Urothelium cell line (cell line): ENCODE data around the gene CTNNA3.

Source experiments
- DNase-seq: peaks from one replicate; pipeline ENCODE4 v3.0.0; 2011; ENCODE audit warnings: low spot score, mixed read lengths
- FAIRE-seq: peaks from 2 replicates; lab custom pipeline; 2011; peaks lifted over from hg19 to GRCh38; lab: Jason Lieb, UNC

Gene CTNNA3

DNA sequence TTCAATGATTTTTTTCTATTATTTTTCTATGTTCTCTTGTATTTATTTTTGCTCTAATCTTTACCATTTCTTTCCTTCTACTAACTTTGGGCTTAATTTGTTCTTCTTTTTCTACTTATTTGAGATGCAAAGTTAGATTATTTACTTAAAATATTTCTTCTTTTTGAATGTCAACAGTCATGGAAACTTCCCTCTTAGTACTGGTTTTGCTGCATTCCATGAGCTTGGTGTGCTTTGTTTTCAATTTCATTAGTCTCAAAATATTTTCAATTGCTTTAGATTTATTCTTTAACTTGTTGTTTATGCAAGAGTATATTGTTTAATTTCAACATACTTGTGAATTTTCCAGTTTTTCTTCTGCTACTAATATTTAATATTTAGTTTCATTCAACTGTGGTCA is 539.8 kb downstream of the CTNNA3 start:
- DNase-seq: no peak
- FAIRE-seq: no peak

DNA sequence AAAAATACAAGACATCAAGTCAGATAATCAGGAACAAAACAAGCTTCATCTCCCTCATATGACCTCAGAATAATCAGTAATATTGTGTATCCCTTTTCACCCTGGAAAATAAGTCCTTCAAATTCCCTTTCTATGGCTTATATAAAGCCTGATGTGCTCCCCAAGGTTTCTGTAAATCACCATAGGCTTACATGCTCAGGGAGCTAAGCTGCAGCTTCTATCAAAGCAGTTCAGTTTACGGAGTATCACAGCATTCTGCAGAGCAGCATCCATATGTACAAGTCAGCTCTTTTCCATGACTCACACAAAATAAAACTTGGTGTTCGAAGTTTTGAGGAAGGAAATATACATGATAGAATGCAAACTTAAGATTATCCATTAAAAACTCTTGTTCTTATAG is 544.5 kb downstream of the CTNNA3 start:
- DNase-seq: no peak
- no peak for FAIRE-seq

DNA sequence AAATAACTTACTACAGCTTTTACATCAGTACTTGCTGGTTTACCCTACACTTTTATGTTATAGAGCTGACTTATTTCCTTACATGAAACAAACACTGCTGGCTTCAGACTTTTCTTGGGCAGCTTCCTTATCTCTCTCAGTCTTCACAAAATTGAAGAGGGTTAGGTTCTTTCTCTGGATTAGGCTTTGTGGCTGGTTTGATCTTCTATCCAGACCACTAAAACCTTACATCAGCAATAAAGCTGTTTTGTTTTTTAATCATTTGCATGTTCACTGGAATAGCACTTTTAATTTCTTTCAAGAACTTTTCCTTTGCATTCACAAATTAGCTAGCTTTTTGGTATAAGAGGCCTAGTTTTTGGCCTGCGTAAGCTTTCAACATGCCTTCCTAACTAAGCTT is 551.5 kb downstream of the CTNNA3 start:
- no peak for FAIRE-seq

GRCh38 chr10:67141300-67141699 is 554.7 kb downstream of the CTNNA3 start:
- DNase-seq: no peak
- FAIRE-seq: no peak

More for the DNA sequence above, 551.5 kb downstream of the CTNNA3 start:
- DNase-seq: no peak

DNA sequence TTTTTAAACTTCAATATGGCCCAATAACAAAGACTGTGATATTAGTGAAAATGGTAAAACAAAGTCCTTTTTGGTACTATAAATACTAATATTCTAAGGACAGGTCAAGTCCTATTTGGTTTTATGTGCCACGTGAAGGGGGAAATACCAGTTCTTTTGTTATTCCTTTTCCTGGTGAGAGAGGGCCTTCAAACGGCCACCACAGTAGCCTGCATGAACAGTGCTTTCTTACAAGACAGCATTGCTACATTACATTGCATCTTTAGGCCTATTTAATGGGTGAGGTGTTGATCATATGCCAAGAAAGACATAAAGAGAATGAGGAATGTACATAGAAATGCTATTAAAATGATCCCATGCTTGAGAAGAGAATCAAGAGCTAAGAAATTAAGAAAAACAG is 555.4 kb downstream of the CTNNA3 start:
- DNase-seq (no peak), FAIRE-seq (no peak)

DNA sequence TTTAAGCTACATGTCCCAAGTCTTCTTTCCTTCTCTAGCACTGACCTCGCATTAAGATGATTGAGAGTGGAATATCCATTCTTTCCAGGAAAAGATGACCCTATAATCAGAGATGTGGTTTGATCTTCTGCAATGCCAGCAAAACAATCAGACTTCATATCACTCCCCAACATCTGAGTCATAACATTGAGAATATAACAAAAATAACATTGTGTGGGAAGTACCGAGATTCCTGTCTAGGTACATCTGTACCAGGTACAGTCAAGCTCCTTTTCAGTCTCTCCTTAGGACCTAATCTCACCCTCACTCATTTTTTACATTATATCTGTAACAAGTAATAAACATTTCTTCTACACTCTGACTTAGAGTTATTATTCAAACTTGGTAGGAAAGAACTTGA is 568.6 kb downstream of the CTNNA3 start:
- no peak for FAIRE-seq

GRCh38 chr10:67119651-67120050 is 576.3 kb downstream of the CTNNA3 start:
- no peak for FAIRE-seq
- DNase-seq: no peak

More for the DNA sequence above, 568.6 kb downstream of the CTNNA3 start:
- no peak for DNase-seq

DNA sequence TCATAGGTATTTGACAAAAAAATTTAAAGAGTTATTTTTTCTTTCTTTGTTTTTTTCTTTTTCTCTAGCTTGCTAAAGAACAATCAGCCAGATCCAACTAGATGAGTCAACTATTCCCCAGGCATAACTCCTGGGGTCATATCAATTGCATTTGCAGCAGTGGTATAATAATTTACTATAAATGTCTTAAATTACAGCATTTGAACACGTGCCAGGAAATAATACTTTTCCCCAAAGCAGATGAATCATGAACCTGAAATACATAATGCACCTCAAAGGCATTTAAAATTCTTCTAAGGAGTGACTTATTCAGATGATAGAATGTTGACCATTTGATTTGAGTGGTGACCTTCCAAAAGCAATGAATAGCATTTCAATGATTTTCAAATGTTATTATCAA is 580.0 kb downstream of the CTNNA3 start:
- FAIRE-seq (no peak), DNase-seq (peak; percentile 32)

- no peak for DNase-seq
- no peak for FAIRE-seq
Measured at GRCh38 chr10:67114945-67115344, 581.0 kb downstream of the CTNNA3 start.

DNA sequence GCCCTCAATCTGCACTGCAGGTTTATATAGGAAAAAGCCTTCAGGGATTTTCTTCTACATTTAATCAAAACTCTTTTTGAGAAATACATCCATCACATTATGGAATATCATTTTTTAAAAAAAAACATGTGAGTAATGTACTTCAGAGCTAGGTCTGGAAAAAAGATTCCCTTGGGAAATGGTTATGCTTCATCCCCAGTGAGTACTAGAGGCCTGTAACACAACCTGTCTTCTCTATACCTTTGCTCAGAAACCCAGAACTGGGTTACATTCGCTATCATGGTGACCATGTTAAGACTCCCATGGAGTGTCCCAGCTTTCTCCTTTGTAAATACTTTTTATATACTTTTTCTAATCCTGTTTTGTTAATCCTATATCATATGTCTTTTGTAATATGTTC is 583.2 kb downstream of the CTNNA3 start:
- no peak for DNase-seq
- no peak for FAIRE-seq

DNA sequence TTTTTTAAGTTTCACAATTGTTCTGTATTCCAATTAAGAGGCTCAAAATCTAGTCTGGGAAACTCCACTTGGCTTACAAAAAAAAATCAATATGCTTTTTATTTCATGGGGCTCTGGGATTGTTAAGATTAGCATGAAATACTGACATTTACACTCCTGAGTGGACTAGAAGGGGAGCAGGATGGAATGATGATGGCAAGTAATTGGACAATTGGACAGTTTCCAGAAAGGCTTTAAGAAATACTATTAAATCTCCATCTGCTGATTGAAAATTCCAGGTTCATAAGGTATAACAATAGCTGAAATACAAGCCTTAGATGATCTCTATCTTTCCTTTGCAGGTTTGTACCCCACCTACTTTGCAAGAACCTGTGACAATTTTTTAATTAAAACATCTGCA is 585.7 kb downstream of the CTNNA3 start:
- no peak for DNase-seq
- FAIRE-seq: no peak

GRCh38 chr10:67107670-67108069 is 588.3 kb downstream of the CTNNA3 start:
- no peak for FAIRE-seq

DNA sequence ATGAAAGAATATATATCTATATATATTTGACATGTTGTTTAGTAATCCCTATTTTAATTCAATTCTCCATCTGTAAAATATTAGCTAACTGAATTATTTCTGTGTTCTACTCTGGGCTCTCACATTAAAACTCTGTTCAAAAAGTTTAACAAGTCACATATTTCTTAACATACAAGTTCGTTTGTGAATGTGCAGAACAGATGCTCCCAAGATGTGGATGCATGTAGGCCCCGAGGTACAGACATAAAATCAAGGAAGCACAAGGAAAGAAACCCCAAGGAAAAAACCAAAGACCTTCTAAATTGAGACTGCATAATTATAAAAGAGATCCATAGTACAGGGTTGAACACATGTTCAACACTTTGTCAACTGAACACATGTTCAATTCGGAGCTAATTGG is 595.0 kb downstream of the CTNNA3 start:
- FAIRE-seq (no peak), DNase-seq (no peak)

More at GRCh38 chr10:67107670-67108069, 588.3 kb downstream of the CTNNA3 start:
- DNase-seq: no peak

DNA sequence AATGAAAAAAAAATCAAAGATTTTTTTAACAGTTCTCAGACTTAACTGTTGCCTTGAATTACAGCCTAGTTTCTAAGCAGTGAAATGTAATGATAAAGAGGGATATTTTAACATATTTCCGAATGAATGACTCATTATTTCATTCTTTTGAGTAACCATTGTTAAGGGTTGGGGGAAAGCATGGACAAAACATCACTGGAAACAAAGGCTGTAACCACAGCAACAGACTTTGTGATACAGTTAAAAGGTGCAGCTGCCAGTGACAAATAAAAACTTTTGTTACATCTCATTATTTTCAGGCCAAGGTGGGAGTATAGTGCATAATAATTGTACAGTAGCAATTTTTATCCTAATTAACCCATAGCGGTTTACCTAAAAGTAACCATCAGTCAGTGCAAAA is 597.5 kb downstream of the CTNNA3 start:
- no peak for FAIRE-seq
- no peak for DNase-seq

DNA sequence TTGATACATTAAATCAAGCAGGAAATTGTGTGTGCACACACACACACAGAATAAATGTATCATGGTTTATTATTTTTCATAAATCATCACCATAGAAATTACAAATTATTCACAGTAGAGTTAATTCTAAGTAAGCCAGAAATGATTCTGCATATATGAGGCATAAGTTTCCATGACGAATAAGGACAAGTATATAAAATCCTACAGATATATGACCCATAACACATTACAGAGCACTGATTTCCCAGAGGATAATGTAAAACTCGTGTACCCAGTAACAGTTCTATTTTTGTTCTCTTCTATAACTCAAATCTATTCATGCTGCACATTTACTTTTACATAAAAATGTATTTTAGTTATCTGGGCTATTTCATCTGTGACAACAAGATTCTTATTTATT is 600.5 kb downstream of the CTNNA3 start:
- FAIRE-seq (no peak), DNase-seq (no peak)

GRCh38 chr10:67088036-67088435 is 608.0 kb downstream of the CTNNA3 start:
- FAIRE-seq (no peak), DNase-seq (no peak)

GRCh38 chr10:67087135-67087425 is 608.9 kb downstream of the CTNNA3 start:
- FAIRE-seq: no peak
- DNase-seq: no peak

GRCh38 chr10:67086327-67087134 is 609.5 kb downstream of the CTNNA3 start:
- no peak for FAIRE-seq
- DNase-seq: no peak

DNA sequence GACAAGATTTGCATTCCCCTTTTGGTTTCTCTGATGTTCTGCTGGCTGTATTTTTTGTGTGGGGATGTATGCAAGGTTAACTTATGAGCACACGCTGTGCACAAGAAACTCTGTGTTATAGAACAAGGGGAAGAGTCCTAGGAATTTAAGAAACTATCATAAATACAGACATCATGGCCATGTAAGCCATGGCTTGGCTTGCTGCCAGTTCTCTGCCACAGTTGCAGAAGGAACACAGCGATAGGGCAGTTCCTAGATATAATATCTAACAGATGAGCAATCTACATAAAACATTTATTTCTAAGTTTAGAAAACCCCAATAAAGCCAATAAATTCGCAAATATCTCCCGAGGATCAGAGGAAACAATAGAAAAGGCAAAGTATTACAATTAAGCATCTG is 616.9 kb downstream of the CTNNA3 start:
- FAIRE-seq: no peak
- DNase-seq: no peak

- no peak for FAIRE-seq
- no peak for DNase-seq
Measured at GRCh38 chr10:67077376-67077775, 618.6 kb downstream of the CTNNA3 start.

DNA sequence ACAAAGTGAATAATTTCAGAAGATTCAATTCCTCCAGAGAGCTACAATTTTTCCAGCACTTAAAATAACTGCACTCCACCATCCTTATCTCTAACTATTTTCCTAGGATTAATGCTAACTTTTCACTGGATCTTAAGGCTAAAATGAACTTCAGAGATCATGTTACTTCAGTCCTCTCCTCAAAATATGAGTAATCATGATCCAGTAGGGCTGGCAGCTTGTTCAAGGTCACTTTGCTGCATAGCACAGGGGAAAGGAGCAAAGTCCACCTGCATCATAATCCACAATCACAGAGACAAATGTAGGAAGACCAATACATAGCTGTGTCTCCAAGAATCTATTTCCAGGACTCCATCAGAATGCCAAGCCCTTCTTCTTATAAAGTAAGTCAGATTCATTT is 619.9 kb downstream of the CTNNA3 start:
- FAIRE-seq (no peak), DNase-seq (no peak)

DNA sequence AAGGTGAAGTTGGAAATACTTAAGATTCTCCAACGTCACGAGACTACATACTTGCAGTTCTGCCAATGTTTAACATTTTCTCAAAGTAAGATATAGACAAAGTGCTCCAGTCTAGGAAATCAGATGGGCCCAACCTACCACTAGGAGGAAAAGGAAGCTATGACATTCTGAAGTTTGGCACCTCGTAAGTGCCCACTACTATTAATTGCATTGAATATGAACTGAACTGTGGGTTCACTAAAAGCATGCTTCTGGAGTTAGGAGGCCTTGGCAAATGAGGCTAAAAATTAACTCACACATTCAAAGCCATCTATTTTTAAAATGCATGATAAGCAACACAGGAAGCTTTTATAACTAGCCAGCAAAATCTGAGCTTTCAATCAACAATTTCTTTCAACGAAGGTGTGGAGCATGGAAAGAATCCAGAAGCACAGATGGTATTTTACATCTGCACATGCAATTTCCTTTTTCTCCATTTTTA is 620.5 kb downstream of the CTNNA3 start:
- FAIRE-seq (no peak), DNase-seq (no peak)

DNA sequence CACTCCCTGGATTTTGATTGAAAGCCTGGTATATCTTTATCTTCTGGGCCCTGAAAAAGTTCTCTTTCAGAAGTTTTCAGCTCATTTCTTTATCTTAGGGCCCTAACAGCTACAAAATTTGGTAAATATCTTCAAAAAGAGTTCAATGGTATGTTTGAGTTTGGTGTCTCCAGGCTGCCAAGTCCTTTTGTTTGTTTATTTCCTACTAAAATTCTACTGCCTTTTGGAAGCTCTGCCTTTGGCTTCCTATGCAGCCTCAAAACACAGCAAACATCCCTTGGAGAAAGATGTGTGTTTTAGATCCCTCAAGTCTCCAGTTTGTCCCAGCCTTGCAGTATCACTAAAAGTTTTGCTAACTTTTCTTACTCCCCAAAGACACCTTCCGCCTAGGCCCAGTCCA is 623.3 kb downstream of the CTNNA3 start:
- no peak for DNase-seq
- no peak for FAIRE-seq
